ENCODE results near the gene KRT13.

Gene KRT13

DNA sequence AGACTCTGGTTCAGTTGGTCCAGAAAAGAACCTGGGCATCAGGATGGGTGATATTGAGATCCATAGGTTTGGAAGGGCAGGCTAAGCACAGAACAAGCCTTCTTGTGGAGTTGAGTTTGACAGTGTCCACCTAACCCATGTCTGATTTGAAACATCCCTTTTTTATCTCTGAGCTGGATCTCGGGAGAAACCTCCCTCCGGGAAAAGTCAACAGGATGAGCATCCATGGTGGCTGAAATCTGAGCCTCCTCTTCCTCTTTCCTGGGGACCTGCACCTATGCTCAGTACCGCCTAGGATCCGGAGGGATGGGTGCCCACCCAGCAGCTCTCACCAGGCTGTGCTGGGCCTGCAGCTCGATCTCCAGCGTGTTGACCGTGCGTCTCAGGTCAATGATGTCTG lies 41.7 kb downstream of the KRT13 start:
- DNase-seq: no peak

DNA sequence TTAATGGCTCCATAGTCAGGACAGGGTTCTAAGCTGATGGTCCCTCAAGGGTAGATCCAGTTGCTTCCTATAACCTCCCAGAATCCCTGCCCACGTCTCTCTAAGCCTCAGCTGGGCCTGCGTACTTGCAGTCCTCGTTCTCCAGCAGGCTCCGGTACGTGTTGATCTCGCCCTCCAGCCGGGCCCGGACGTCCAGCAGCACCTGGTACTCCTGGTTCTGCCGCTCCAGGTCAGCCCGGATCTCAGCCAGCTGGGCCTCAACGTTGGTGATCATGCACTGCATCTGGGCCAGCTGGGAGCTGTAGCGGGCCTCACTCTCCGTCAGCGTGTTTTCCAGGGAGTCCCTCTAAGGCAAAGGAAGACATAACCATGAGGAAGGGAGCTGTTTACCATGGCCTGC lies 42.7 kb downstream of the KRT13 start:
- no peak for DNase-seq

DNA sequence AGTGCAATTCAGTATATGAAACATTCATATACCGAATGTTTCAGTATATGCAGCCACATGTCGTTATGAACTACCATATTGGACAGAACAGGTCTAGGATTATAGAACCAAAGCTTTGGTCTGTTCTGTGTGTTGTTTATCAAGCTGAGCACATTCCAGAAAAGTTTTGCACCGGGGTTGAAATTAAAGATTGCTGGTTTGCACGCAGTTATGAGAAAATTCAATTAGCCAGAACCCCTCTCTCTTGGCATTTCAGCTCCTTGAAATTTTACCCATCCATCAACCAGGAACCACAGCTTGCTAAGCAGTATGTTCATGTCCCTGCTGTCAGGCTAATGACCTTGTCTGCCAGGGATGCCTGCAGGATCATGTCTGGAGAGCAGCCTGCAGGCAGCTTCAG lies 47.7 kb downstream of the KRT13 start:
- DNase-seq: no peak

DNA sequence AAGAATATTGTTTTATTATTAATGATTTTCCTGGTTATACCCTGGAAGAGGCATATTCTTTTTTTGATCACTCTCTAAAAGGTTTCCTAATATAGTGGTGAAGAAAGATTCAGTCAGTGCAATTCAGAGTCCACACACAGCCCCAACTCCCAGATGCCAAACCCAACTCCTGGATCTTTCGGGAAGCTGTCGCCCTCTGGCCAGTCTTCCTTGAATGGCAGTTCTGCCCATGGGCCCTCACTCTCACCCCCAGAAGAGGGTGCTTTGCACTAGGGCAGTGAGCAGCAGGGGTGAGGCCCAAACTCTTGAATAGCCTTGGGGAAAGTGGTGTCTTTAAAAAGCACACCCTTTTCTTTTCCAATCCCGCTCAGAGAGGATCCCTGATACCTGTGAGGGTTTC lies 49.2 kb downstream of the KRT13 start:
- DNase-seq: no peak

DNA sequence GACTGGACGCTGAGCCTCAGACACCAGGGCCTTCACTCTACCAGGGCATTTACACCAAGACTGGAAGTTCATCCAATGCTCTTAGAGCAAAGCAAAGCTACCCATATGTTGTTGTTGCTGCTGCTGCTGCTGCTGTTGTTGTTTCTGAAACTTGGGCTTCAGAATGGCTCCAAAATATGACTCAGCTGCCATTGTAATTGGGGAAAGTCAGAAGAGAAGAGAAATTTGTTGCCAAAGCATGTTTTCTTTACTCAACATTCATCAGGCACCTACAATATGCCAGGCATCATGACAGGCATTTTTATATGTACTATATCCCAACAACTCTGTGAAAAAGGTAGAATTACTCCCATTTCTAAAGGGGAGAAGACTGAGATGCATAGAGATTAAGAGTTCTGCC lies 50.2 kb downstream of the KRT13 start:
- DNase-seq: no peak

DNA sequence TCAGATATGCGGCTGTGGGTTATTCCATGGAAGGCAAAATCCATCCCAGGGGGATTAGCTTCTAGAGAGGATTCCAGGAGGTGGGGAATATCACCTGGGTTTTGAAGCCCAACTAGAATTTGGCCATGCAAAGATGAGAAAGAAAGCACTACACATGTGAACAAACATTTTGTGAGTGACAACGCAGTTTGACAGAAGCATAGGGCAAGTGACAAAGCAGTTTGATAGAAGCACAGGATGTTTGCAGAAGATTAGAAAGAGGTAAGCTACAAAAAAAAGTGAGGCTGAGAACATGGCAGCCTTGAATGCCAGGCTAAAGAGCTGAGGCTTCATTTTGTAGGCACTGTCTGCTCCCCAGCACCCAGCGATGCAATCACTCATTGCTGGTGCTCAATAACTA lies 52.3 kb downstream of the KRT13 start:
- DNase-seq: no peak

DNA sequence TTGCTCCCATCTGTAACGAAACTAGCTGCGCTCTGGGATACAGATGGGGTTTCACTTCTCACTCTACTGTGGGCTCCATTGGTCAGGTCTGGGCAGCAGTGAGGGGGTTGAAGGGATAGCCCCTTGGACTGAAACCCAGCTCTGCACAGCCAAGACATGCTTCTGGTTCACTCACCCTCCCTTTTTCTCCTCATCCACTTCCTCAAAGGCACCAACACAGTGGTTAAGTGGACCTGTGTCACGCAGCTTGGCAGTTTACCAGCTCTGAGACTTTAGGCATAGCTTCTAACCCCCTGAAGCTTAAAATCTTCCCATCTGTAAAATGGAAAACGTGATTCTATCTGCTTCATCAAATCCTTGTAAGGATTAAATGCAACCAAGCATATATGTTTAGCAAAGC lies 53.1 kb downstream of the KRT13 start:
- no peak for DNase-seq

DNA sequence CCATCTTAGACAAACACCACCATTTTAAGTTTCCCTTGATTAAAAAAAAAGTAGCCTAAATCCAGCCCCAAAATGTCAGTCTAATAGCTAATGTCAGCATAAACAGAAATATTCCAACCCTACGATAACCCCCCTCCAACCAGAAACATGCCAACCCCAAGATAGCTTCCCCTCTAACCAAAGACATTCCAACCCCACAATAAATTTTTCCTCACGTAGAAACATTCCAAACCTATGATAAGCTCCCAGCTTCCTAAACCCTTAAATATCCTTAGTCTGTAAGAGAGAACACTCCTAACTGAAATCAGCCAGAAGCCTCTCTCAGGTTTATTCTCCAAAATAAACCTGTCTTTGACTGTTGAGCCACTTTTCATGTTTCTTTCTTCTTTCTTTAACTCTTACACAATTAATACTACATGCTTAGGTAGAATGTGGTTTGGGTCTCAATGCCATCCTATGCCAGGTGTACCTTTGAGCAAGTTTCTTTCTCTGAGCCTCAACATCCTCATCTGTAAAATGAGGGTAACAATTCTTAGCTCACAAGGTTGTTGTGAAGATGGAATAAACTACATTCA lies 54.2 kb downstream of the KRT13 start:
- no peak for DNase-seq

Data from right hindlimb (tissue), 1 donor.